H1 (cell line): Measurements from ENCODE around the gene TLK2. TPM values are rescaled to one million over a fixed set of nuclear protein-coding genes. Genes with fewer than 3 reads are reported as not detected.
"Not testable (repeated sequence)": the region's sequence is repeated elsewhere in the genome, so short reads cannot be mapped to it uniquely, and the experiment has no call there.

Source experiments
- CTCF ChIA-PET: fragments of 300-600 bp; sonication (Branson Sonifier 250); formaldehyde crosslinking; loops from one replicate; lab custom pipeline; 2021; ENCODE audit not compliant: partially characterized antibody; lab: Charles Lee
- POLR2A ChIA-PET: fragments of 300-600 bp; sonication (Branson Sonifier 250); formaldehyde crosslinking; loops from one replicate; lab custom pipeline; 2021; ENCODE audit warnings: inconsistent platforms; ENCODE audit not compliant: partially characterized antibody; lab: Charles Lee
- DNase-seq, 2 experiments: peaks; one replicate each; pipeline versions ENCODE4 v3.0.0 to v3.0.0-alpha.2; 2010 to 2022; ENCODE audit warnings: low spot score in 2 of 2, low read depth in 1 of 2, mixed read lengths in 1 of 2
- FAIRE-seq: peaks from 2 replicates; lab custom pipeline; 2011; peaks lifted over from hg19 to GRCh38; lab: Jason Lieb, UNC
- H2AFZ ChIP-seq: 2 replicates; pipeline ENCODE4 v1.8.1; 2012; ENCODE audit warnings: low read length, inconsistent platforms
- H2AK5ac ChIP-seq: 2 replicates; pipeline ENCODE4 v1.6.1; 2013; ENCODE audit warnings: low read depth, low read length
- H2BK120ac ChIP-seq: replicated peaks from 2 replicates; pipeline ENCODE3; 2013; ENCODE audit warnings: low read depth, low read length, inconsistent platforms
- H2BK12ac ChIP-seq: 2 replicates; pipeline ENCODE4 v1.6.1; 2013; ENCODE audit warnings: low read depth, low read length
- H2BK15ac ChIP-seq: 2 replicates; pipeline ENCODE4 v1.6.1; 2013; ENCODE audit warnings: low read length
- H2BK20ac ChIP-seq: 2 replicates; pipeline ENCODE4 v1.6.1; 2013; ENCODE audit warnings: low read length
- H2BK5ac ChIP-seq: 2 replicates; pipeline ENCODE4 v1.6.1; 2013; ENCODE audit warnings: low read depth, low read length
- H3K14ac ChIP-seq: 2 replicates; pipeline ENCODE4 v1.6.1; 2013; ENCODE audit warnings: inconsistent platforms; ENCODE audit not compliant: insufficient read length
- H3K18ac ChIP-seq: 2 replicates; pipeline ENCODE4 v1.6.1; 2013; ENCODE audit warnings: low read length; ENCODE audit errors: extremely low read depth
- H3K23ac ChIP-seq: 2 replicates; pipeline ENCODE4 v1.6.1; 2013; ENCODE audit warnings: inconsistent platforms; ENCODE audit not compliant: insufficient read length
- H3K23me2 ChIP-seq: 2 replicates; pipeline ENCODE4 v1.6.1; 2013; ENCODE audit warnings: low read depth, low read length
- H3K27ac ChIP-seq: 2 replicates; pipeline ENCODE4 v1.6.1; 2011; ENCODE audit warnings: low read depth, low read length, inconsistent platforms
- H3K27me3 ChIP-seq, 4 experiments: replicated peaks in 1 of 4; 1 replicate in 1 of 4; 2 replicates in 3 of 4; pipeline versions ENCODE4 v1.6.1 to v1.8.1; 2011 to 2013; ENCODE audit warnings: low read length in 3 of 4, mild to moderate bottlenecking in 3 of 4, inconsistent platforms in 2 of 4, mixed read lengths in 2 of 4, moderate library complexity in 1 of 4; ENCODE audit not compliant: control insufficient read depth in 3 of 4, insufficient read depth in 3 of 4; ENCODE audit errors: extremely low read depth in 1 of 4
- H3K36me3 ChIP-seq, 4 experiments: 2 replicates each; pipeline versions ENCODE4 v1.6.1 to v1.8.1; 2011 to 2013; ENCODE audit warnings: mild to moderate bottlenecking in 4 of 4, low read length in 3 of 4, moderate library complexity in 2 of 4, control low read depth in 1 of 4, inconsistent platforms in 1 of 4; ENCODE audit not compliant: insufficient read depth in 4 of 4, control insufficient read depth in 2 of 4
- H3K4ac ChIP-seq: replicated peaks from 2 replicates; pipeline ENCODE3; 2013; ENCODE audit warnings: low read length, low read depth, mixed read lengths, inconsistent platforms; ENCODE audit not compliant: insufficient read length
- H3K4me1 ChIP-seq, 4 experiments: replicated peaks in 1 of 4; 1 replicate in 1 of 4; 2 replicates in 3 of 4; pipeline versions ENCODE4 v1.6.1 to v1.8.1; 2011 to 2013; ENCODE audit warnings: low read length in 3 of 4, inconsistent platforms in 2 of 4, mixed read lengths in 1 of 4; ENCODE audit not compliant: insufficient read depth in 4 of 4, control insufficient read depth in 3 of 4
- H3K4me2 ChIP-seq, 2 experiments: 2 replicates each; pipeline versions ENCODE4 v1.6.1 to v1.8.1; 2011 to 2013; ENCODE audit warnings: low read depth in 2 of 2, low read length in 2 of 2, control low read depth in 1 of 2, inconsistent platforms in 1 of 2, mild to moderate bottlenecking in 1 of 2; ENCODE audit not compliant: insufficient read depth in 1 of 2
- H3K4me3 ChIP-seq, 4 experiments: fragments of 200-600, 300-600 bp in 1 of 4; sonication (generic), shearing (Covaris generic), sonication (Bioruptor Twin) in 1 of 4; 2 replicates each; pipeline versions ENCODE4 v1.5.1 to v1.8.1; 2011 to 2016; ENCODE audit warnings: low read length in 4 of 4, low read depth in 3 of 4, control low read depth in 2 of 4, inconsistent platforms in 2 of 4, mild to moderate bottlenecking in 2 of 4, mixed read lengths in 1 of 4, moderate library complexity in 1 of 4; ENCODE audit not compliant: insufficient read depth in 2 of 4; ENCODE audit errors: extremely low read depth in 1 of 4
- H3K56ac ChIP-seq: replicated peaks from 2 replicates; pipeline ENCODE3; 2013; ENCODE audit warnings: low read depth, mild to moderate bottlenecking, mixed read lengths, low read length, inconsistent platforms; ENCODE audit not compliant: insufficient read length
- H3K79me1 ChIP-seq: 2 replicates; pipeline ENCODE4 v1.6.1; 2013; ENCODE audit warnings: low read depth, low read length, control low read depth
- H3K79me2 ChIP-seq, 2 experiments: 2 replicates each; pipeline versions ENCODE4 v1.6.1 to v1.8.1; 2012 to 2013; ENCODE audit warnings: low read length in 2 of 2, mild to moderate bottlenecking in 2 of 2, inconsistent platforms in 1 of 2; ENCODE audit not compliant: insufficient read depth in 2 of 2, control insufficient read depth in 1 of 2
- H3K9ac ChIP-seq, 4 experiments: replicated peaks in 1 of 4; 1 replicate in 1 of 4; 2 replicates in 3 of 4; pipeline versions ENCODE4 v1.6.1 to v1.8.1; 2011 to 2013; ENCODE audit warnings: low read depth in 3 of 4, low read length in 3 of 4, control low read depth in 2 of 4, mild to moderate bottlenecking in 2 of 4, moderate library complexity in 2 of 4, inconsistent platforms in 1 of 4; ENCODE audit errors: extremely low read depth in 1 of 4
- H3K9me3 ChIP-seq, 2 experiments: 2 replicates each; pipeline versions ENCODE4 v1.6.1 to v1.8.1; 2012 to 2013; ENCODE audit warnings: mild to moderate bottlenecking in 2 of 2, moderate library complexity in 2 of 2, control low read depth in 1 of 2, inconsistent platforms in 1 of 2, low read depth in 1 of 2, low read length in 1 of 2, mixed read lengths in 1 of 2; ENCODE audit not compliant: insufficient read depth in 2 of 2
- H4K20me1 ChIP-seq, 2 experiments: replicated peaks in 1 of 2; 2 replicates each; pipeline versions ENCODE3 to v1.8.1; 2011 to 2013; ENCODE audit warnings: inconsistent platforms in 2 of 2, low read length in 2 of 2, mild to moderate bottlenecking in 1 of 2; ENCODE audit not compliant: insufficient read depth in 2 of 2, control insufficient read depth in 1 of 2
- H4K5ac ChIP-seq: 2 replicates; pipeline ENCODE4 v1.6.1; 2013; ENCODE audit warnings: low read length, low read depth, mixed read lengths, inconsistent platforms; ENCODE audit not compliant: insufficient read length
- H4K8ac ChIP-seq: 2 replicates; pipeline ENCODE4 v1.8.0; 2013; ENCODE audit warnings: mild to moderate bottlenecking, moderate library complexity, low read length, inconsistent platforms; ENCODE audit not compliant: insufficient read depth; ENCODE audit errors: extremely low read depth
- H4K91ac ChIP-seq: replicated peaks from 2 replicates; pipeline ENCODE3; 2013; ENCODE audit warnings: low read length, mixed read lengths, inconsistent platforms; ENCODE audit not compliant: insufficient read length
- NANOG ChIP-seq: IDR thresholded peaks from 2 replicates; pipeline ENCODE4 v1.6.1; 2011; ENCODE audit warnings: low read length, low read depth, mild to moderate bottlenecking, inconsistent platforms; ENCODE audit not compliant: insufficient read depth, poor library complexity, severe bottlenecking
- whole genome bisulfite sequencing, 2 experiments: shearing (Covaris generic) in 1 of 2; methylation state at CpG; one replicate each; pipeline versions ENCODE4 v1.1.6 to v1.1.7; 2013 to 2015; ENCODE audit warnings: low lambda C conversion rate in 2 of 2, mixed read lengths in 2 of 2, inconsistent platforms in 1 of 2, low coverage in 1 of 2, missing lambda C conversion rate in 1 of 2; ENCODE audit not compliant: insufficient replicate concordance in 2 of 2, insufficient coverage in 1 of 2, insufficient read length in 1 of 2; ENCODE audit errors: extremely low coverage in 1 of 2, missing lambda C conversion rate in 1 of 2; 5-methylcytosine and 5-hydroxymethylcytosine counted together
- polyA plus RNA-seq, 7 experiments: library from polyadenylated mRNA; depleted of rRNA in 3 of 7; stranded (reverse) in 5 of 7; unstranded in 2 of 7; fragments of >200 nt in 5 of 7; fragments of 200-250 nt in 2 of 7; gene quantifications; 1 replicate in 5 of 7; 2 replicates in 1 of 7; 4 replicates in 1 of 7; pipeline versions ENCODE4 v1.2.1 to v1.2.3, GENCODE V29; 2011 to 2013; ENCODE audit warnings: missing spikeins in 2 of 7, mixed read lengths in 2 of 7
- total RNA-seq: library from RNA; stranded (reverse); fragmentation: NEBNext Ultra II Directional; extraction: Animal tissue kit (Norgen Biotek cat#: 25700); gene quantifications from 2 replicates; pipeline ENCODE4 v1.2.1, GENCODE V29; 2021

The TLK2 gene
- total and polyA plus RNA-seq, 2 of the 8 experiments (the other 6 are each of a cell fraction or from before 2014, with no cell fraction given) = 43.1 to 59.9 TPM

GRCh38 chr17:62611728-62612127 lies 133.1 kb downstream of the TLK2 start:
- no peak overlapping the region for H3K4me2 ChIP-seq
- H3K9ac ChIP-seq = no peak overlapping the region
- H3K23ac ChIP-seq = no peak overlapping the region
- H3K4me1 ChIP-seq = peaks cover 0 to 2% (median 0%) of the 10 kb centered on the region in 4 experiments; a peak in 1 of 7 replicates
- no peaks in the 10 kb centered on the region for H3K79me2 ChIP-seq
- no peak overlapping the region for H4K8ac ChIP-seq
- no peak overlapping the region for H2BK5ac ChIP-seq
- H3K9me3 ChIP-seq = no peaks in the 10 kb centered on the region
- no peak overlapping the region for H3K27ac ChIP-seq
- H4K91ac ChIP-seq = no peak overlapping the region
- H3K4me3 ChIP-seq = no peak overlapping the region
- H4K20me1 ChIP-seq = no peaks in the 10 kb centered on the region
- H3K14ac ChIP-seq = no peak overlapping the region
- H2BK120ac ChIP-seq = no peak overlapping the region
- TF ChIP-seq NANOG = no peak
- no peak overlapping the region for H3K4ac ChIP-seq
- no peak overlapping the region for H3K56ac ChIP-seq
- H4K5ac ChIP-seq = no peak overlapping the region
- H3K18ac ChIP-seq = no peak overlapping the region
- DNase-seq (no peak), FAIRE-seq (no peak)
- no peak overlapping the region for H2BK20ac ChIP-seq
- H3K27me3 ChIP-seq = no peaks in the 10 kb centered on the region
- H2BK15ac ChIP-seq = no peak overlapping the region
- H2AK5ac ChIP-seq = no peak overlapping the region
- ChIA-PET POLR2A (no interaction called here), CTCF (interaction anchor here (1.3 to 1.6 kb wide), 2 partner anchors 9 to 25 kb away, joined by 3 to 4 read pairs; no protein-coding TSS in a partner anchor)
- H3K79me1 ChIP-seq = peaks cover 3% of the 10 kb centered on the region; the same call in 1 of the 2 replicates
- no peak overlapping the region for H2BK12ac ChIP-seq
- no peaks in the 10 kb centered on the region for H3K23me2 ChIP-seq
- H2AFZ ChIP-seq = no peak overlapping the region
- H3K36me3 ChIP-seq = peaks cover 16 to 51% (median 36%) of the 10 kb centered on the region in 4 experiments
- 93% methylated on average over 8 of the region's 8 CpGs; no CpG with 5 or more reads in 1 of the 2 experiments for WGBS, 2 experiments

- POLR2A ChIA-PET, H3K4me3 ChIP-seq, H3K18ac ChIP-seq, H3K4me1 ChIP-seq, H2AFZ ChIP-seq, H3K23ac ChIP-seq, H3K79me2 ChIP-seq, H3K79me1 ChIP-seq, H4K91ac ChIP-seq, H3K14ac ChIP-seq, H3K4ac ChIP-seq, H4K20me1 ChIP-seq, H3K23me2 ChIP-seq, H2BK15ac ChIP-seq, H2BK12ac ChIP-seq, H2BK20ac ChIP-seq, H3K4me2 ChIP-seq, FAIRE-seq, H3K9me3 ChIP-seq, H4K8ac ChIP-seq, H3K27me3 ChIP-seq, H3K27ac ChIP-seq, CTCF ChIA-PET, H3K9ac ChIP-seq, H3K56ac ChIP-seq, H2BK120ac ChIP-seq, H2BK5ac ChIP-seq, H2AK5ac ChIP-seq, DNase-seq, H4K5ac ChIP-seq: not testable (repeated sequence)
- H3K36me3 ChIP-seq = peaks cover 16 to 49% (median 36%) of the 10 kb centered on the region in 4 experiments
- 91% methylated on average over 12 of the region's 12 CpGs; no CpG with 5 or more reads in 1 of the 2 experiments for WGBS, 2 experiments
Observed at GRCh38 chr17:62612289-62612688, 133.7 kb downstream of the TLK2 start.
